ENCODE results near the gene MINK1. TPM values are rescaled to one million over a fixed set of nuclear protein-coding genes. Genes with fewer than 3 reads are reported as not detected.

The MINK1 gene
- total and polyA plus RNA-seq, 2 of the 8 experiments (the other 6 are each of a cell fraction or from before 2014, with no cell fraction given), result 26.9 to 77.7 TPM

- TF ChIP-seq CTCF (IDR thresholded peaks at IDR 0.05; ENCODE audit: control extremely low read depth in 1 of 3, insufficient read depth in 1 of 3, low read depth in 1 of 3, low read length in 3 of 3) (no peak), KDM5A (IDR thresholded peaks at IDR 0.05; ENCODE audit: low read length) (no peak), FOSL1 (IDR thresholded peaks at IDR 0.05; ENCODE audit: insufficient read depth, low read depth, low read length) (no peak), KDM4A (IDR thresholded peaks at IDR 0.05; ENCODE audit: low read depth, low read length, severe bottlenecking) (no peak), NRF1 (IDR thresholded peaks at IDR 0.05; ENCODE audit: low read depth, low read length) (no peak)
Measured at GRCh38 chr17:4838309-4838785, 5.2 kb downstream of the MINK1 start (continued).
